GM12878 (cell line): ENCODE data around the gene DNAH2. TPM values are rescaled to one million over a fixed set of nuclear protein-coding genes. Genes with fewer than 3 reads are reported as not detected.

Experiments used
- ATAC-seq: fragments of 200-7000 bp; cut with Tn5 transposase; 3 replicates; pipeline ENCODE4 v1.9.1; 2020; ENCODE audit warnings: mild to moderate bottlenecking, moderate library complexity
- BruUV-seq: library from RNA; stranded (reverse); fragments of 400-500 nt; replicated peaks from 2 replicates; lab custom pipeline; 2021; lab: Mats Ljungman, UMichigan
- CTCF ChIA-PET: fragments of 300-600 bp; sonication (Branson Sonifier 250); formaldehyde crosslinking; extraction: SDS; loops from one replicate; lab custom pipeline; 2021; ENCODE audit warnings: inconsistent platforms; lab: Yijun Ruan, JAX
- POLR2A ChIA-PET: fragments of 350-600 bp; formaldehyde crosslinking; extraction: SDS; loops from one replicate; lab custom pipeline; 2021; ENCODE audit warnings: inconsistent platforms; lab: Charles Lee
- RAD21 ChIA-PET: fragments of 300-600 bp; sonication (Branson Sonifier 250); formaldehyde crosslinking; loops from one replicate; lab custom pipeline; 2023; ENCODE audit warnings: antibody characterized with exemption; ENCODE audit not compliant: unreplicated experiment; lab: Charles Lee
- SMC1A ChIA-PET: fragments of 300-600 bp; sonication (Branson Sonifier 250); formaldehyde crosslinking; loops from one replicate; lab custom pipeline; 2023; ENCODE audit not compliant: unreplicated experiment, uncharacterized antibody; lab: Charles Lee
- DNase-seq: peaks from one replicate; pipeline ENCODE4 v3.0.0-alpha.2; 2011; ENCODE audit warnings: low read depth, low spot score
- FAIRE-seq: peaks from 3 replicates; lab custom pipeline; 2011; peaks lifted over from hg19 to GRCh38; lab: Jason Lieb, UNC
- H2AFZ ChIP-seq: 2 replicates; pipeline ENCODE4 v1.6.0; 2011; ENCODE audit warnings: low read depth, low read length, control low read depth; ENCODE audit not compliant: control insufficient read depth
- H3K27ac ChIP-seq: 2 replicates; pipeline ENCODE4 v1.5.1; 2011; ENCODE audit warnings: control low read depth; ENCODE audit not compliant: control insufficient read depth, insufficient read depth
- H3K27me3 ChIP-seq, 2 experiments: replicated peaks in 1 of 2; 2 replicates each; pipeline versions ENCODE4 v1.6.0 to v1.6.1; 2011; ENCODE audit warnings: low read length in 1 of 2; ENCODE audit not compliant: control insufficient read depth in 2 of 2, insufficient read depth in 2 of 2
- H3K36me3 ChIP-seq, 2 experiments: 2 replicates each; pipeline ENCODE4 v1.5.1; 2011; ENCODE audit warnings: low read length in 1 of 2; ENCODE audit not compliant: control insufficient read depth in 2 of 2, insufficient read depth in 2 of 2
- H3K4me1 ChIP-seq: 2 replicates; pipeline ENCODE4 v1.6.1; 2011; ENCODE audit warnings: mild to moderate bottlenecking, low read length, moderate library complexity, mixed read lengths; ENCODE audit not compliant: control insufficient read depth, insufficient read depth
- H3K4me2 ChIP-seq: 2 replicates; pipeline ENCODE4 v1.6.0; 2011; ENCODE audit warnings: control low read depth; ENCODE audit not compliant: control insufficient read depth, insufficient read depth
- H3K4me3 ChIP-seq: fragments of 200-600 bp; sonication (generic); 2 replicates; pipeline ENCODE4 v1.5.1; 2016
- H3K79me2 ChIP-seq: 2 replicates; pipeline ENCODE4 v1.6.0; 2011; ENCODE audit warnings: low read length; ENCODE audit not compliant: control insufficient read depth, insufficient read depth
- H3K9ac ChIP-seq: 2 replicates; pipeline ENCODE4 v1.8.0; 2011; ENCODE audit warnings: low read length, control low read depth, mixed read lengths; ENCODE audit not compliant: control insufficient read depth, insufficient read depth
- H3K9me3 ChIP-seq: replicated peaks from 3 replicates; pipeline ENCODE4 v1.5.1; 2011; ENCODE audit warnings: mild to moderate bottlenecking, low read length; ENCODE audit not compliant: control insufficient read depth, insufficient read depth
- H4K20me1 ChIP-seq: 2 replicates; pipeline ENCODE4 v1.6.0; 2011; ENCODE audit not compliant: control insufficient read depth, insufficient read depth
- CBX3 ChIP-seq: fragments of 200-600 bp; sonication (generic); IDR thresholded peaks from 2 replicates; pipeline ENCODE4 v1.6.1; 2016; ENCODE audit warnings: low read depth, borderline replicate concordance
- DPF2 ChIP-seq: fragments of 450-650 bp; IDR thresholded peaks from 2 replicates; pipeline ENCODE4 v1.6.1; 2017; ENCODE audit warnings: mild to moderate bottlenecking
- FOXM1 ChIP-seq: IDR thresholded peaks from 2 replicates; pipeline ENCODE4 v1.6.1; 2012; ENCODE audit warnings: low read depth, mild to moderate bottlenecking, inconsistent platforms, low read length, moderate library complexity
- JUND ChIP-seq: IDR thresholded peaks from 2 replicates; pipeline ENCODE4 v1.6.1; 2012; ENCODE audit warnings: low read depth, mild to moderate bottlenecking, low read length, improper control_type of control experiment, moderate library complexity
- RBBP5 ChIP-seq: fragments of 200-600 bp; sonication (generic); conservative IDR thresholded peaks from 2 replicates; pipeline ENCODE4 v1.6.1; 2016
- STAT1 ChIP-seq: fragments of 450-650 bp; conservative IDR thresholded peaks from 2 replicates; pipeline ENCODE4 v1.6.1; 2014; ENCODE audit warnings: antibody characterized with exemption, mild to moderate bottlenecking
- TARDBP ChIP-seq: IDR thresholded peaks from 2 replicates; pipeline ENCODE4 v1.6.1; 2016; ENCODE audit warnings: borderline replicate concordance
- TCF3 ChIP-seq: IDR thresholded peaks from 2 replicates; pipeline ENCODE4 v1.6.1; 2012; ENCODE audit warnings: low read depth, mild to moderate bottlenecking, low read length, borderline replicate concordance; ENCODE audit not compliant: insufficient read depth
- WGBS: methylation state at CpG from one replicate; pipeline ENCODE4 v1.1.6; 2016; ENCODE audit warnings: low lambda C conversion rate; ENCODE audit not compliant: insufficient replicate concordance, insufficient coverage; ENCODE audit errors: missing lambda C conversion rate; 5-methylcytosine and 5-hydroxymethylcytosine counted together
- in situ Hi-C: fragments of 300-500 bp; cut with MboI; formaldehyde crosslinking; loops from 9 replicates; pipeline ENCODE4 v1.14.3; 2018; ENCODE audit warnings: mixed read lengths
- intact Hi-C: fragments of 100-400 bp; cut with micrococcal nuclease; formaldehyde crosslinking; loops from one replicate; pipeline ENCODE4 v1.14.2; 2022; ENCODE audit not compliant: unreplicated experiment
- polyA plus RNA-seq, 11 experiments: library from polyadenylated mRNA; depleted of rRNA in 4 of 11; unstranded in 6 of 11; stranded (reverse) in 5 of 11; fragments of >200 nt; fragmentation: Nextera tagmentation in 4 of 11; fragmentation: Illumina TruSeq in 1 of 11; extraction: Ambion mirVana in 4 of 11; extraction: Trizol in 1 of 11; gene quantifications; 1 replicate in 1 of 11; 2 replicates in 10 of 11; pipeline versions ENCODE4 v1.2.1 to v1.2.3, GENCODE V29; 2011 to 2016; ENCODE audit warnings: inconsistent platforms in 2 of 11, missing spikeins in 2 of 11, low read depth in 1 of 11
- total RNA-seq, 4 experiments: library from RNA; depleted of rRNA in 3 of 4; stranded (reverse); fragments of >200 nt in 3 of 4; fragmentation: Illumina TruSeq in 1 of 4; extraction: Trizol in 1 of 4; gene quantifications; 2 replicates each; pipeline versions ENCODE4 v1.2.1 to v1.2.3, GENCODE V29; 2013 to 2021

Gene DNAH2
- total and polyA plus RNA-seq, 10 of the 15 experiments (the other 5 are each of a cell fraction or from before 2014, with no cell fraction given) = not detected

- FAIRE-seq (no peak), ATAC-seq (no peak), DNase-seq (no peak)
- no peak overlapping the region for H2AFZ ChIP-seq
- intact Hi-C loops = loop anchor here (10.0 kb wide), 1 partner anchor 77 kb away; no protein-coding TSS in a partner anchor
- ChIA-PET POLR2A (interaction anchor here (0.6 kb wide), 1 partner anchor 118 kb away, joined by 4 read pairs; no protein-coding TSS in a partner anchor), RAD21 (interaction anchor here (0.5 to 0.6 kb wide), 2 partner anchors 38 to 236 kb away, joined by 3 read pairs; no protein-coding TSS in a partner anchor), SMC1A (interaction anchor here (0.7 to 1.5 kb wide), 3 partner anchors 11 to 17 kb away, joined by 3 to 4 read pairs (median 3); no protein-coding TSS in a partner anchor), CTCF (interaction anchor here (0.5 to 1.1 kb wide), 4 partner anchors 34 to 242 kb away, joined by 3 read pairs; no protein-coding TSS in a partner anchor)
- no peak overlapping the region for H3K4me3 ChIP-seq
- H3K36me3 ChIP-seq = no peaks in the 10 kb centered on the region
- in situ Hi-C loops = no loop called here
- no peaks in the 10 kb centered on the region for H3K79me2 ChIP-seq
- H3K27me3 ChIP-seq = no peaks in the 10 kb centered on the region; a peak in 2 of 4 replicates
- BruUV-seq = no TSS peak
- no peaks in the 10 kb centered on the region for H4K20me1 ChIP-seq
- no peaks in the 10 kb centered on the region for H3K4me1 ChIP-seq
- no peak overlapping the region for H3K27ac ChIP-seq
- TF ChIP-seq STAT1 = no peak
- TF ChIP-seq RBBP5 = no peak
- no peak for TF ChIP-seq TCF3
- TF ChIP-seq FOXM1 = no peak
- TF ChIP-seq CBX3 = no peak
- no peak for TF ChIP-seq DPF2
- no peak for TF ChIP-seq TARDBP
- no peak for TF ChIP-seq JUND
- WGBS = 6% methylated on average over 4 of the region's 4 CpGs
- no peak overlapping the region for H3K9ac ChIP-seq
- no peaks in the 10 kb centered on the region for H3K9me3 ChIP-seq
- no peak overlapping the region for H3K4me2 ChIP-seq
These were observed 30.1 kb downstream of the DNAH2 start for GRCh38 chr17:7747635-7748071.
